PC-9 (cell line): ENCODE measurements around the gene SOX4.

Experiments used
- CTCF ChIP-seq: fragments of 200-600 bp; sonication (generic); conservative IDR thresholded peaks from 2 replicates; pipeline ENCODE4 v1.6.1; 2017; ENCODE audit warnings: mixed run types, antibody characterized with exemption, mild to moderate bottlenecking, moderate library complexity
- EZH2 ChIP-seq: fragments of 200-600 bp; sonication (generic); IDR thresholded peaks from 2 replicates; pipeline ENCODE4 v1.8.0; 2017; ENCODE audit warnings: antibody characterized with exemption, low read depth

GRCh38 chr6:21612067-21612745 lies 18.7 kb downstream of the SOX4 start:
- TF ChIP-seq CTCF (no peak), EZH2 (no peak)
